ENCODE data around the gene FYN.

DNA sequence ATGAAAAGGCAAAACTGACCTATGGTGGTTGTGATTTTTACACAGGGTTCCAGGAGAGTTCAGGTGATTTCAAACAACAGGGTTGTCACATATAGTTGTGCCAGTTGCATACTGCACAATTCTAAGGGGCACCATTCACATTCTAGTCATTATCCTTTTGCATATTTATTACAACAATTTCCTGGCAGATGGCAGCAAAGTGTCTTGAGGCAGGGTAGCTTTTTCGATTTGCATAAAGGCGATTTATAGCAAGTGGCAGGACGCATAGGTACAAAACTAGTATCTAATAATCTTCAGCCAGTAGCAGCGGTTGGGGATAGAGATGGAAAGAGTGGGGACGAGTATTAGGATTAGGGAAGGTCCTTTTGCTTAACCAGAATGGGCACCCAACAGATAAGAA, 221.1 kb downstream of the FYN start:
- TF ChIP-seq, protein P1, sequence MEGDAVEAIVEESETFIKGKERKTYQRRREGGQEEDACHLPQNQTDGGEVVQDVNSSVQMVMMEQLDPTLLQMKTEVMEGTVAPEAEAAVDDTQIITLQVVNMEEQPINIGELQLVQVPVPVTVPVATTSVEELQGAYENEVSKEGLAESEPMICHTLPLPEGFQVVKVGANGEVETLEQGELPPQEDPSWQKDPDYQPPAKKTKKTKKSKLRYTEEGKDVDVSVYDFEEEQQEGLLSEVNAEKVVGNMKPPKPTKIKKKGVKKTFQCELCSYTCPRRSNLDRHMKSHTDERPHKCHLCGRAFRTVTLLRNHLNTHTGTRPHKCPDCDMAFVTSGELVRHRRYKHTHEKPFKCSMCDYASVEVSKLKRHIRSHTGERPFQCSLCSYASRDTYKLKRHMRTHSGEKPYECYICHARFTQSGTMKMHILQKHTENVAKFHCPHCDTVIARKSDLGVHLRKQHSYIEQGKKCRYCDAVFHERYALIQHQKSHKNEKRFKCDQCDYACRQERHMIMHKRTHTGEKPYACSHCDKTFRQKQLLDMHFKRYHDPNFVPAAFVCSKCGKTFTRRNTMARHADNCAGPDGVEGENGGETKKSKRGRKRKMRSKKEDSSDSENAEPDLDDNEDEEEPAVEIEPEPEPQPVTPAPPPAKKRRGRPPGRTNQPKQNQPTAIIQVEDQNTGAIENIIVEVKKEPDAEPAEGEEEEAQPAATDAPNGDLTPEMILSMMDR (optimal IDR thresholded peaks at IDR 0.05 in 1 of 3, IDR thresholded peaks at IDR 0.05 in 1 of 3, conservative IDR thresholded peaks at IDR 0.05 in 1 of 3; ENCODE audit: extremely low read depth in 1 of 3, insufficient read depth in 2 of 3, low read length in 3 of 3): no peak
- no peak for TF ChIP-seq EZH2 (IDR thresholded peaks at IDR 0.05; ENCODE audit: low read length)
